Measurements from ENCODE around the gene TSPAN19. TPM values are rescaled to one million over a fixed set of nuclear protein-coding genes. Genes with fewer than 3 reads are reported as not detected.

Gene TSPAN19
- not detected for total RNA-seq (2021; fragmentation: NEBNext Ultra II Directional; extraction: Animal tissue kit (Norgen Biotek cat#: 25700))
- long read RNA-seq = 0 reads

DNA sequence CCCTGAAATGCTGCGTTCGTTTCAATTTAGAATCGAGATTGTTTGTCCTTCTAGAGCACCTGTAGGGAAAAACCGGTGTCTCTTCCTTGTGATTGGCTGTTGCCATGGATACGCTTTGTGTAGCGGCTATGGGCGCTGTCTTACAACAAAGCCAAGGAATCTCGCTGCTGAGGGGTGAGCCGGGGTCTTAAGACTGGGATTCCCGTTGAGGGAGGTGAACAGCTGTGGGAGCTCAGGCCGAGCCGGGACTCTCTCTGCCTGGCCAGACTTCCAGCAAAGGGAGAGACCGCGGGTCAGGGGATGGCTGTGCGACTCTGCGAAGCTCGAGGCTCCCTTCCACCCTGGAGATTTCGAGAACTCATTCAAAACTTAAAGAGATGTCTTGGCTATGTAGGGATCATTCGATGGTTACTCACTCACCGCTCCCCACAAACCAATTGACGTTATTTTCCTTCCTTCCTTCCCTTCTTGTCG lies at the start of gene TSPAN19, which contains the start of gene LRRIQ1:
TSS of gene TSPAN19 (minus strand) at position 44 of the 474 bp plus-strand sequence. CDS start 6,331 bp downstream, outside the sequence.
TSS of gene LRRIQ1 (plus strand) at position 118 of the 474 bp plus-strand sequence. CDS start 1,826 bp downstream, outside the sequence.
- TF ChIP-seq, protein P1, sequence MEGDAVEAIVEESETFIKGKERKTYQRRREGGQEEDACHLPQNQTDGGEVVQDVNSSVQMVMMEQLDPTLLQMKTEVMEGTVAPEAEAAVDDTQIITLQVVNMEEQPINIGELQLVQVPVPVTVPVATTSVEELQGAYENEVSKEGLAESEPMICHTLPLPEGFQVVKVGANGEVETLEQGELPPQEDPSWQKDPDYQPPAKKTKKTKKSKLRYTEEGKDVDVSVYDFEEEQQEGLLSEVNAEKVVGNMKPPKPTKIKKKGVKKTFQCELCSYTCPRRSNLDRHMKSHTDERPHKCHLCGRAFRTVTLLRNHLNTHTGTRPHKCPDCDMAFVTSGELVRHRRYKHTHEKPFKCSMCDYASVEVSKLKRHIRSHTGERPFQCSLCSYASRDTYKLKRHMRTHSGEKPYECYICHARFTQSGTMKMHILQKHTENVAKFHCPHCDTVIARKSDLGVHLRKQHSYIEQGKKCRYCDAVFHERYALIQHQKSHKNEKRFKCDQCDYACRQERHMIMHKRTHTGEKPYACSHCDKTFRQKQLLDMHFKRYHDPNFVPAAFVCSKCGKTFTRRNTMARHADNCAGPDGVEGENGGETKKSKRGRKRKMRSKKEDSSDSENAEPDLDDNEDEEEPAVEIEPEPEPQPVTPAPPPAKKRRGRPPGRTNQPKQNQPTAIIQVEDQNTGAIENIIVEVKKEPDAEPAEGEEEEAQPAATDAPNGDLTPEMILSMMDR (IDR thresholded peaks at IDR 0.05) = no peak
- H3K4me1 Mint-ChIP-seq (ENCODE audit: low read depth) = peaks cover 7% of the 10 kb centered on the region; the same call in 1 of the 2 replicates
- H3K27me3 Mint-ChIP-seq (ENCODE audit: insufficient read depth) = no peaks in the 10 kb centered on the region; the same call in 1 of the 2 replicates
- peak; percentile 75 for DNase-seq
- peak within 1 kb of the TSS; percentile 92 for H3K4me3 Mint-ChIP-seq
- H3K36me3 Mint-ChIP-seq (ENCODE audit: low read depth) = no peaks in the 10 kb centered on the region
- H3K27ac Mint-ChIP-seq = peak within 1 kb of the TSS; percentile 82
- no peaks in the 10 kb centered on the region for H3K9me3 Mint-ChIP-seq

DNA sequence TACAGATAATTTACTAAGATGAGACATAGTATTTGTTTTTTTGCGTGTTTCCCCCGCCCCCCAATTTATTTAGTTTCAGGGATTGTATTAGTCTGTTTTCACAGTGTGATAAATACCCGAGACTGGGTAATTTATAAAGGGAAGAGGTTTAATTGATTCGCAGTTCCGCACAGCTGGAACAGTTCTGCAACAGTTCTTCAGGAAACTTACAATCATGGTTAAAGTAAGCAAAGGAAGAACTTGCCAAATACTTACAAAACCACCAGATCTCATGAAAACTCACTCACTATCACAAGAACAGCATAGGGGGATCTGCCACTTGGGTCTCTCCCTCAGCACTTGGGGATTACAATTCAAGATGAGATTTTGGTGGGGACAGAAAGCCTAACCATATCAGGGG lies 49.0 kb upstream of the TSPAN19 start:
- TF ChIP-seq, protein P1 (IDR thresholded peaks at IDR 0.05) = no peak
- Mint-ChIP-seq H3K4me3 (no peak overlapping the region), H3K27ac (no peak overlapping the region), H3K9me3 (peaks cover 14% of the 10 kb centered on the region; the same call in 1 of the 2 replicates), H3K36me3 (ENCODE audit: low read depth) (no peaks in the 10 kb centered on the region), H3K4me1 (ENCODE audit: low read depth) (no peaks in the 10 kb centered on the region), H3K27me3 (ENCODE audit: insufficient read depth) (peaks cover 2% of the 10 kb centered on the region; the same call in 1 of the 2 replicates)
- no peak for DNase-seq

DNA sequence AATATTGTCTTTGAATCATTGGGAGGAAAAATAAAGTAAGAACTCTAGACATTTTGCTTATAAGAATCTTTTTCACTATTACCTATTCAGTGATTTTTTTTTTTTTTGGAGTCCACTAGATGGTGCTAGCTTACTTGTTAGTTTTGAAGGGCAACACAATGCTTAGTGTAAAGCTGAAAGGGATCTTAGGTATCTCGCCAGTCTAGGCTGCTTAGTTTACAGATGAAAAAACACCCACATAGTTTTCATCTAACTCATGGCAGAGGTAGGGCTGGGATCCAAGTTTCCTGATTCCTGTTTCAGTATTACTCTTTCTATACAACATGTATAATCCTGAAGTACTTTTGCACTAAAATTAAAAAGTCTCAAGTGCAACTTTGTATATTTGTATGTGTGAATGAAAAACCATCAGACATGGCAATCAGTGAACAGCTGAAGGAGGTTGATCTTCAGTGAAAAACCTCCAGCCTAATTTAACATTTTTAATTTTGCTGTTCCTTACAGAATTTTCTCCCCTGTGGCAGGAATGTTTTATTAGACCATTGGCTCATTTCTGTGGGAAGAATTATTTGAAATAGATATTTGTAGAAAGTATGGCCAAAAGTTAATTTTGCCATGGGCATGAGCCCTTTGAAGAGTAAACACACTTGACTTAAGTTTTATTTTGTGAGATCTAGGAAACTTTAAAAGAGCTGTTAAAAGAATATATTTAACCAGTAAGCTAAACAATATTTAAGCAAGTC lies 40.8 kb upstream of the TSPAN19 start:
- Mint-ChIP-seq H3K36me3 (ENCODE audit: low read depth) (no peaks in the 10 kb centered on the region), H3K27me3 (ENCODE audit: insufficient read depth) (no peaks in the 10 kb centered on the region), H3K9me3 (no peaks in the 10 kb centered on the region), H3K27ac (no peak overlapping the region), H3K4me3 (no peak overlapping the region), H3K4me1 (ENCODE audit: low read depth) (no peaks in the 10 kb centered on the region)
- DNase-seq = peak; percentile 81
- TF ChIP-seq, protein P1 (IDR thresholded peaks at IDR 0.05) = peak; percentile 75

DNA sequence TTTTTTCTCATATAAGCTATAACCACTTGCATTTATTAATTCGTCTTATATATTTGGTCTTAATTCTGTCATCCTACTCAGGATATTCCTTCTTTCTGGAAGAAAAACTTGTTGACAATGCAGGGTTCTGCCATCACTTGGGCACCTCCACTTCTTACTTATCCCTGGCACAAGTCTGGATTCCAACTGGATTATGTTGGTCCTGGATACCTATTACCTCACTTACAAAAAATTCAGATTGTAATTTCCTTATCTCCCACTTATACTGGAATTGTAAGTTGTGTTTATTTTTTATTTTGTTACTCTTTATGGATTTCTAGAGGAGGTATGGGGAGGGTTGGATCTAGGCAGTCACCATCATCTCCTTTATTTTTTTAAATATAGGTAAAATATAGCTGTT lies 36.7 kb upstream of the TSPAN19 start:
- DNase-seq = no peak
- TF ChIP-seq, protein P1 (IDR thresholded peaks at IDR 0.05) = no peak
- Mint-ChIP-seq H3K4me3 (no peak overlapping the region), H3K27ac (no peak overlapping the region), H3K4me1 (ENCODE audit: low read depth) (no peaks in the 10 kb centered on the region), H3K9me3 (no peaks in the 10 kb centered on the region), H3K27me3 (ENCODE audit: insufficient read depth) (no peaks in the 10 kb centered on the region), H3K36me3 (ENCODE audit: low read depth) (no peaks in the 10 kb centered on the region)

DNA sequence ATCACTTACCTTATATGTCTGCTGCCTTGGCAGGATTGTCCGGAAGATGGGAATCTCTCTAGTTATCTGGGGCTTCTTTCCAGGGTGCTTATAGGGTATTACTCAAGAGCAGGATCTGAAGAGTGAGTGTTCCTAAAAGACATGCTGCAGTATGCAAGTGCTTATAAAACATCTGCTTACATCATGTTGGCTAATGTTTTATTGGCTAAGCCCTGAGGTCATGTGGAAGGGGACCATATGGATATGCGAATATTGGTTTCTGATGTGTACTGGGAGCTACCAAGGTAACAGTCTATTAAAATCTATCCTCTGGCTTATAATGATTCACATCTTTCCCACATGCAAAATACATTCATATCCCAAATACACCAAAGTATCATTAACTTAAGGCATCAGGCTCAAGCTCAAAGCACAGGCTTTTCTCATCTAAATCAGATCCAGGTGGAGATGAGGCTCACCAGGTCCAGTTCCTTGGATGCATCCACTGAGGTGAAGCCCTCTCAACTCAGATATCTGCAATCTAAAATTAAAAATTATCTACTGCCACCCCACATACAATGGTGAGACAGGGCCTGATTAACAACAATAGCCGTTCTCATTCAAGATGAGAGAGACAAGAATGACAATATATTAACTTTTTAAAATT lies 29.9 kb upstream of the TSPAN19 start:
- Mint-ChIP-seq H3K9me3 (no peaks in the 10 kb centered on the region), H3K4me3 (no peak overlapping the region), H3K27ac (no peak overlapping the region), H3K27me3 (ENCODE audit: insufficient read depth) (no peaks in the 10 kb centered on the region), H3K36me3 (ENCODE audit: low read depth) (no peaks in the 10 kb centered on the region), H3K4me1 (ENCODE audit: low read depth) (no peaks in the 10 kb centered on the region)
- DNase-seq = no peak
- TF ChIP-seq, protein P1 (IDR thresholded peaks at IDR 0.05) = no peak

Data from HFFc6 (cell line).